AG10803 (cell line): ENCODE measurements around the gene KIRREL1.

ENCODE experiments used
- DNase-seq: peaks from one replicate; pipeline ENCODE4 v3.0.0; 2010; ENCODE audit warnings: low read depth
- H3K4me3 ChIP-seq: 2 replicates; pipeline ENCODE4 v1.5.1; 2011; ENCODE audit warnings: mild to moderate bottlenecking, low read length, control low read depth
- TF ChIP-seq, protein P1 (sequence below): conservative IDR thresholded peaks from 2 replicates; pipeline ENCODE4 v1.5.1; 2011; ENCODE audit warnings: mild to moderate bottlenecking, low read length, control low read depth, inconsistent platforms

Gene KIRREL1

DNA sequence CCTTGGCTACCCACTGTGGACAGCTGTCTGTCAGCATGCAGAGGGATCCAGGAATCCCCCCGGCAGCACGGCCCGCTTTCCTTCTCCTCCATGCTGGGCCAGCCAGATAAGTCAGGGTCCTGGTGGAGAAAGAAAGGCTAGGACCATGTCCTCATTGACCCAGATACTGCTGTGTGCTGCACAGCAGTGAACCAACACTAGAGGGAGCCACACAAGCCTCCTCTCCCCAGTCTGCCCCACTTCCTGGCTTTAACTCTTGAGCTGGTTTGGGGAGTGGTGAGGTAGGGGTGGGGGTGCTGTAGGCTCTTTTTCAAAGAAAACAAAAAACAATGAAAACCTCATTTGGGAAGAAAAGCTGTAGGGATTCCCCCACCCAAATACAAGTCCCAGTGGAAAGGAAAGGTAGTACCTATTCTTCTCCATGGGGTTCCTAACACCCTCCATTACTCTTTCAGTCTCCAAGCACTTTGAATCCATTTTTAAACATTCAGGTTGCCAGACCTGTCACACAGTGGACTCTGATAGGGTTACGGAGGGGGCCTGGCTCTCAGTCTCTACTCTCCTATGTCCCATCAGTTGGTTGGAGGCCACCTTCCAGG is 102.4 kb downstream of the KIRREL1 start:
- TF ChIP-seq, protein P1, sequence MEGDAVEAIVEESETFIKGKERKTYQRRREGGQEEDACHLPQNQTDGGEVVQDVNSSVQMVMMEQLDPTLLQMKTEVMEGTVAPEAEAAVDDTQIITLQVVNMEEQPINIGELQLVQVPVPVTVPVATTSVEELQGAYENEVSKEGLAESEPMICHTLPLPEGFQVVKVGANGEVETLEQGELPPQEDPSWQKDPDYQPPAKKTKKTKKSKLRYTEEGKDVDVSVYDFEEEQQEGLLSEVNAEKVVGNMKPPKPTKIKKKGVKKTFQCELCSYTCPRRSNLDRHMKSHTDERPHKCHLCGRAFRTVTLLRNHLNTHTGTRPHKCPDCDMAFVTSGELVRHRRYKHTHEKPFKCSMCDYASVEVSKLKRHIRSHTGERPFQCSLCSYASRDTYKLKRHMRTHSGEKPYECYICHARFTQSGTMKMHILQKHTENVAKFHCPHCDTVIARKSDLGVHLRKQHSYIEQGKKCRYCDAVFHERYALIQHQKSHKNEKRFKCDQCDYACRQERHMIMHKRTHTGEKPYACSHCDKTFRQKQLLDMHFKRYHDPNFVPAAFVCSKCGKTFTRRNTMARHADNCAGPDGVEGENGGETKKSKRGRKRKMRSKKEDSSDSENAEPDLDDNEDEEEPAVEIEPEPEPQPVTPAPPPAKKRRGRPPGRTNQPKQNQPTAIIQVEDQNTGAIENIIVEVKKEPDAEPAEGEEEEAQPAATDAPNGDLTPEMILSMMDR: peak; percentile 78
- H3K4me3 ChIP-seq: no peak overlapping the region
- DNase-seq: peak; percentile 13

DNA sequence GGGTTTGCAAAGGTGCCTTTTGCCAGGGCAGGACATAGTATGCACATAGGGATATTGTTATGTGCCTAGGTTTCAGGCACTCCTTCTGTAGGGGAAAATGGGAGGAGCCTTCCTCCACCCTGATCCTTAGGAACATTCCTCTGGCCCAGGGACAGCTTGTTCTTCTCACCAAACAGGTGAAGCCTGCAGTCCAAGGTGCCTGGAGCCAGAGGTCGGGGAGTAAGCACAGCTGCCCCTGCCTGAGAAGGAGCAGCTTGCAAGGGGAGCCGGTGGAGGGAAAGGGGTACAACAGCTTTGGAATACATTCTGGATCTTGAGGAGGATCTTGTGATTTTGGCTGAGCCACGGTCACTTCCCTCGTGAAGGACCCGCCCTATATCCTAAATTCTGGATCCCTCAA is 104.8 kb downstream of the KIRREL1 start:
- TF ChIP-seq, protein P1: no peak
- DNase-seq: no peak
- no peak overlapping the region for H3K4me3 ChIP-seq

DNA sequence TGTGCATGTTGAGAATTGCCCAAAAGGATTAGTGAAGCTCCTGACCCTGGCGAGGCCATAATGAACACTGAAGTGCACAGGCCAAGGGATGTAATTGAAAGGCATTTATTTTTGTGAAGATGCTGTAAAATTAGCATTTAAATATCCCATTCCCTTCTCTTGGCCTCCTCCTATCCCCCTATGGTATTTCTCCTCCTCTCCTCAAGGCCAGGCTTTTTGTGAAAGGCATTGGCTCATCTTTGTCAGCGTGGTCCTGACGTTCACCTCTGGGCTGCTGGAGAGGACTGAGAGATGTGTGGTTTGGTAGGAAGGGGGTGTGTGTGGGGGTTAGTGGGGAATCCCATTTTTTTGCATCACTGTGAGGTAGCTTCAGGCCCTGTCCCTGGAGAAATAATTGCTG is 105.7 kb downstream of the KIRREL1 start:
- H3K4me3 ChIP-seq: no peak overlapping the region
- TF ChIP-seq, protein P1: no peak
- DNase-seq: no peak

DNA sequence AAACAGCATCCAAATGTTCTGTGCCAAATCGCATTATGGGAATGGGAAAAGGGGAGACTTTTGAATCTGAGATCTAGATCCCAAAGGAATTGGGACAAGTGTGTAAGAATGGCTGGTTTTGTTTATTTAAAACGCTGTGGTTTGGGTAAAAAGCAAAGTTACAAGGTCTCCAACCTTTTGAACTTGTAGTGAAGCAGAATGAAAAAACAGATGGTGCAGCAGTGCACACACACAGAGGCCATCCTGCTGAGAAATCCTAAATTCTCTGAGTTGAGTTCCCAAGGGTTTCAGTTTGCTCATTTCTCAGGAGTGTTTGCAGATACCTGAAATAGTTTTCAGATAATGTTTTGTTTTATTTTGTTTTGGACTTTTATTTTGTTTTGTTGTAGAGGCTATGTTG is 107.1 kb downstream of the KIRREL1 start:
- no peak overlapping the region for H3K4me3 ChIP-seq
- TF ChIP-seq, protein P1: no peak
- no peak for DNase-seq

DNA sequence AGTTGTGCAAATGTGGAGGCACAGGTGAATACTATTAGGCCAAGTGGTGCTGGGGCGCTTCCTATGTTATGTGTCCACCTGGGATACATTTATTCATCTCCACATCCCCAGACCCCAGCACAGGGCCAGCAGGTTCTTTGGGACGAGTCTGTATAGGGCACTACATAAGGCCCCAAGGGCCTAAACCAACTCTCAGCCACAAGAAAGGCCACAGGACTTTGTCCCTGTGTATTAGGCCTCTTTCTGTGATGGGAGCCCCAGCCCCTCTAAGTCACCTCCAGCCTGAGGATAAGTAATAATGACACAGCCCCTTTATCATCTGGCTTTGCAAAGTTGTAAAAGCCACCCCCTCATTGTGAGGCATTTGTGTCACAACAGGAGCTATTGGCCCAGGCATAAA is 108.0 kb downstream of the KIRREL1 start:
- no peak for DNase-seq
- no peak overlapping the region for H3K4me3 ChIP-seq
- TF ChIP-seq, protein P1: no peak

DNA sequence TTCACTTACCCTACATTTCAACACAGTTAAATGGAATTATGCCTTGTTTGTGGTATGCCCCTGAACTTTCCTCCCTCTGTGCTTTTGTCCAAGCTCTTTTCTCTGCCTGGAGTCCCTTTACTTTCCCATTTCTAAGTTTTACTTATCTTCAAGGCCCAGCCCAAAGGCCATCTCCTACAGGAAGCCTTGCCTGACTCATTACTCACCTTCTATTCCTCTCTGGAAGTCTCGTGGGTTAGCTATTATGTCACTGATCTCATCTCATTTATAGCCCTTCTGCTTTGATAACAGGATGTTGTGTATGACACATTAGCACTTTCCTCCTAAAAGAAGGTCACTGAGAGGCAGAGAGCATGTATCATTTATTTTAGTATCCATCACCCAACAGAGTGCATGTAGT is 108.5 kb downstream of the KIRREL1 start:
- no peak overlapping the region for H3K4me3 ChIP-seq
- TF ChIP-seq, protein P1: no peak
- DNase-seq: peak; percentile 26

DNA sequence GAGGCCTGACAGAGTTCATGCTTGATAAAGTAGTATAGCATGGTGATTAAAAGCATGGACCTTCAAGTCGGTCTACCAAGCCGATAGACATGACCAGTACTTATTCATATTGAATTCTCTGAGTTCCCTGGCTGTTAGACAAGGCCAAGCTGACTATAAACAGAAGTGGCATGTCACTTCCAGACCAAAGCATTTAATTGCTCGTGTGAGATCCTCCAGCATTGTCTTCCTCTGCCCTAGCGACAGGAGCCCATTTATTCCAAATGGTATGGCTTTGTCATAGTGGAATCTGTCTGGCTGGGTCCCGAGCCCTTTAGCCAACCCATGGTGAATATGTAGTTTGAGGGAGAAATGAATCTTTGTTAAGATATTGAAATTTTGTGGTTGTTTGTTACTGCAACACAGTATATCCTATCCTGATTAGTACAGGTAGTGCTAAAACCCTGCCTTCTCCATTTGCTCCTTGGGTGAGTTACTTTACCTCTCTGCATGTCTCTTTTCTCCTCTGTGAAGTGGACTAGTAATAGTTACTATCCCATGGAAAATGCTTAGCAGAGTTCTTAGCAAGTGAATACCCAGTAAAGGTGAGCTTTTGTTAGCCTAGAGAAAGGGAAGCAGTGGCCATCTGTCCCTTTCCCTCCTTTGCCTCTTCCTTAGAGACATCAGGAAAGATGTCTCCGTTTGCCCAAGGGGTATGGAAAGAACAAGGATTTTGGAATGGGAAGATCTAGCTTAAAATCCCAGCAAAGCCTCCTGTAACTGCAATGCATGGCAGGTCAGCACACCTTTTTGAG is 109.6 kb downstream of the KIRREL1 start:
- TF ChIP-seq, protein P1: no peak
- no peak overlapping the region for H3K4me3 ChIP-seq
- DNase-seq: no peak
